Uterus (tissue), 4 donors: ENCODE data around the gene TLE1. TPM values are rescaled to one million over a fixed set of nuclear protein-coding genes. Genes with fewer than 3 reads are reported as not detected.

Source experiments
- DNase-seq, 2 donors: peaks; one replicate each; pipeline ENCODE4 v3.0.0-alpha.2; 2019 to 2020
- H3K27ac ChIP-seq, 2 donors: fragments of 200-600 bp; sonication (generic); 1 replicate in 1 of 2; 2 replicates in 1 of 2; pipeline ENCODE4 v1.5.1; 2016 to 2018
- H3K27me3 ChIP-seq, 2 donors: fragments of 200-600 bp; sonication (generic); one replicate each; pipeline ENCODE4 v1.5.1; 2018 to 2019; ENCODE audit warnings: control low read depth in 1 of 2
- H3K36me3 ChIP-seq, 2 donors: fragments of 200-600 bp; sonication (generic); one replicate each; pipeline ENCODE4 v1.5.1; 2019; ENCODE audit warnings: control low read depth in 1 of 2
- H3K4me1 ChIP-seq, 2 donors: fragments of 200-600 bp; sonication (generic); one replicate each; pipeline ENCODE4 v1.5.1; 2018 to 2019; ENCODE audit warnings: control low read depth in 1 of 2
- H3K4me3 ChIP-seq, 2 donors: fragments of 200-600 bp; sonication (generic); 1 replicate in 1 of 2; 2 replicates in 1 of 2; pipeline ENCODE4 v1.5.1; 2018 to 2019; ENCODE audit warnings: mild to moderate bottlenecking in 1 of 2
- H3K9me3 ChIP-seq, 2 donors: fragments of 200-600 bp; sonication (generic); one replicate each; pipeline ENCODE4 v1.5.1; 2019; ENCODE audit warnings: control low read depth in 1 of 2
- CTCF ChIP-seq, 4 experiments: fragments of 200-600 bp in 2 of 4; fragments of 450-650 bp in 2 of 4; sonication (generic) in 2 of 4; IDR thresholded peaks; one replicate each; pipeline ENCODE4 v1.5.1; 2016 to 2019; ENCODE audit warnings: antibody characterized with exemption in 4 of 4, mild to moderate bottlenecking in 2 of 4, moderate library complexity in 1 of 4
- POLR2A ChIP-seq, 2 donors: fragments of 450-650 bp; IDR thresholded peaks; one replicate each; pipeline ENCODE4 v1.6.1; 2016; ENCODE audit warnings: antibody characterized with exemption in 2 of 2, mild to moderate bottlenecking in 1 of 2, moderate library complexity in 1 of 2
- intact Hi-C: fragments of 100-400 bp; cut with DNase I; formaldehyde crosslinking; loops from one replicate; pipeline ENCODE4 v1.15.1; 2023; ENCODE audit warnings: low total_unique reads
- total RNA-seq, 4 donors: library from RNA; depleted of rRNA in 3 of 4; stranded (reverse); fragments of >200 nt in 3 of 4; gene quantifications; one replicate each; pipeline versions ENCODE4 v1.1.0 to v1.2.4, GENCODE V29; 2014 to 2023
- donor health status: DM: yes; HTN: yes; CAD: no.

The TLE1 gene
- total RNA-seq, 4 donors from 2014 or later, result 31.0 to 124 (median 62.6) TPM

GRCh38 chr9:81620002-81620390 is 69.4 kb downstream of the TLE1 start:
- Histone ChIP-seq H3K36me3 (no peaks in the 10 kb centered on the region), H3K9me3 (no peaks in the 10 kb centered on the region), H3K27me3 (no peaks in the 10 kb centered on the region), H3K4me1 (no peaks in the 10 kb centered on the region), H3K4me3 (no peak overlapping the region), H3K27ac (peak overlapping the region; percentile 9 to 17)
- intact Hi-C loops, result no loop called here
- no peak for DNase-seq
- TF ChIP-seq POLR2A (IDR thresholded peaks at IDR 0.05) (no peak), CTCF (IDR thresholded peaks at IDR 0.05) (no peak)

GRCh38 chr9:81619353-81620001 is 69.9 kb downstream of the TLE1 start:
- no peaks in the 10 kb centered on the region for H3K4me1 ChIP-seq
- TF ChIP-seq CTCF (IDR thresholded peaks at IDR 0.05) (no peak), POLR2A (IDR thresholded peaks at IDR 0.05) (no peak)
- H3K4me3 ChIP-seq, result no peak overlapping the region
- H3K27ac ChIP-seq, result peak overlapping the region in 1 of 2 donors; percentile 9
- H3K27me3 ChIP-seq, result no peaks in the 10 kb centered on the region
- no peak for DNase-seq
- H3K36me3 ChIP-seq, result no peaks in the 10 kb centered on the region
- H3K9me3 ChIP-seq, result no peaks in the 10 kb centered on the region
- intact Hi-C loops, result no loop called here

GRCh38 chr9:81618923-81619322 is 70.4 kb downstream of the TLE1 start:
- Histone ChIP-seq H3K36me3 (no peaks in the 10 kb centered on the region), H3K4me1 (no peaks in the 10 kb centered on the region), H3K27ac (no peak overlapping the region), H3K27me3 (no peaks in the 10 kb centered on the region), H3K9me3 (no peaks in the 10 kb centered on the region), H3K4me3 (no peak overlapping the region)
- no peak for DNase-seq
- no peak for TF ChIP-seq CTCF (IDR thresholded peaks at IDR 0.05)
- TF ChIP-seq POLR2A (IDR thresholded peaks at IDR 0.05), result no peak
- intact Hi-C loops, result no loop called here

- intact Hi-C loops, result no loop called here
- TF ChIP-seq POLR2A (IDR thresholded peaks at IDR 0.05) (no peak), CTCF (IDR thresholded peaks at IDR 0.05) (no peak)
- DNase-seq, result no peak
- no peak overlapping the region for H3K27ac ChIP-seq
- no peaks in the 10 kb centered on the region for H3K36me3 ChIP-seq
- H3K4me3 ChIP-seq, result no peak overlapping the region
- H3K27me3 ChIP-seq, result no peaks in the 10 kb centered on the region
- H3K9me3 ChIP-seq, result no peaks in the 10 kb centered on the region
- no peaks in the 10 kb centered on the region for H3K4me1 ChIP-seq
Observed at GRCh38 chr9:81616141-81616540, 73.2 kb downstream of the TLE1 start.

GRCh38 chr9:81614335-81614734 is 75.0 kb downstream of the TLE1 start:
- no peaks in the 10 kb centered on the region for H3K4me1 ChIP-seq
- intact Hi-C loops, result no loop called here
- no peak for DNase-seq
- TF ChIP-seq CTCF (IDR thresholded peaks at IDR 0.05) (no peak), POLR2A (IDR thresholded peaks at IDR 0.05) (no peak)
- H3K4me3 ChIP-seq, result no peak overlapping the region
- H3K9me3 ChIP-seq, result no peaks in the 10 kb centered on the region
- H3K27ac ChIP-seq, result peak overlapping the region; percentile 76 to 85
- H3K36me3 ChIP-seq, result no peaks in the 10 kb centered on the region
- H3K27me3 ChIP-seq, result no peaks in the 10 kb centered on the region
